Measurements from ENCODE around the gene TRMT61A. TPM values are rescaled to one million over a fixed set of nuclear protein-coding genes. Genes with fewer than 3 reads are reported as not detected.

TRMT61A gene
- total and polyA plus RNA-seq, 2 of the 13 experiments (the other 11 are each of a cell fraction or from before 2014, with no cell fraction given): 6.5 to 13.6 TPM

- TF ChIP-seq PTBP1 (IDR thresholded peaks at IDR 0.05; ENCODE audit: low read depth, low read length, poor library complexity, severe bottlenecking) (no peak), ZNF468 (CRISPR knock-in tag; IDR thresholded peaks at IDR 0.05) (no peak), ZNF337 (CRISPR knock-in tag; IDR thresholded peaks at IDR 0.05; ENCODE audit: borderline replicate concordance, low read depth) (no peak), ZNF318 (CRISPR knock-in tag; IDR thresholded peaks at IDR 0.05) (no peak), PLSCR1 (CRISPR knock-in tag; IDR thresholded peaks at IDR 0.05; ENCODE audit: borderline replicate concordance) (no peak), THAP11 (CRISPR knock-in tag; IDR thresholded peaks at IDR 0.05) (peak; percentile 79), PCBP1 (IDR thresholded peaks at IDR 0.05; ENCODE audit: borderline replicate concordance, low read depth, low read length) (no peak), ZEB1 (IDR thresholded peaks at IDR 0.05; ENCODE audit: insufficient replicate concordance, low read depth) (no peak), ZBTB7B (CRISPR knock-in tag; IDR thresholded peaks at IDR 0.05) (0 out of 2 replicates have a peak, but pooled peaks have one; percentile 21), DNMT3B (CRISPR knock-in tag; conservative IDR thresholded peaks at IDR 0.05) (no peak), ZNF503 (CRISPR knock-in tag; IDR thresholded peaks at IDR 0.05) (no peak), HNF4A (CRISPR knock-in tag; IDR thresholded peaks at IDR 0.05) (no peak), ZNF567 (CRISPR knock-in tag; IDR thresholded peaks at IDR 0.05; ENCODE audit: borderline replicate concordance) (no peak; the same call in 1 of the 2 replicates), PRDM4 (CRISPR knock-in tag; IDR thresholded peaks at IDR 0.05; ENCODE audit: borderline replicate concordance) (no peak), ZNF546 (CRISPR knock-in tag; conservative IDR thresholded peaks at IDR 0.05) (no peak)
Observed at GRCh38 chr14:103528587-103529382, at the start of gene TRMT61A (continued).
